Measurements from ENCODE around the gene B3GAT2.
"Not testable (repeated sequence)": the region's sequence is repeated elsewhere in the genome, so short reads cannot be mapped to it uniquely, and the experiment has no call there.

The B3GAT2 gene

DNA sequence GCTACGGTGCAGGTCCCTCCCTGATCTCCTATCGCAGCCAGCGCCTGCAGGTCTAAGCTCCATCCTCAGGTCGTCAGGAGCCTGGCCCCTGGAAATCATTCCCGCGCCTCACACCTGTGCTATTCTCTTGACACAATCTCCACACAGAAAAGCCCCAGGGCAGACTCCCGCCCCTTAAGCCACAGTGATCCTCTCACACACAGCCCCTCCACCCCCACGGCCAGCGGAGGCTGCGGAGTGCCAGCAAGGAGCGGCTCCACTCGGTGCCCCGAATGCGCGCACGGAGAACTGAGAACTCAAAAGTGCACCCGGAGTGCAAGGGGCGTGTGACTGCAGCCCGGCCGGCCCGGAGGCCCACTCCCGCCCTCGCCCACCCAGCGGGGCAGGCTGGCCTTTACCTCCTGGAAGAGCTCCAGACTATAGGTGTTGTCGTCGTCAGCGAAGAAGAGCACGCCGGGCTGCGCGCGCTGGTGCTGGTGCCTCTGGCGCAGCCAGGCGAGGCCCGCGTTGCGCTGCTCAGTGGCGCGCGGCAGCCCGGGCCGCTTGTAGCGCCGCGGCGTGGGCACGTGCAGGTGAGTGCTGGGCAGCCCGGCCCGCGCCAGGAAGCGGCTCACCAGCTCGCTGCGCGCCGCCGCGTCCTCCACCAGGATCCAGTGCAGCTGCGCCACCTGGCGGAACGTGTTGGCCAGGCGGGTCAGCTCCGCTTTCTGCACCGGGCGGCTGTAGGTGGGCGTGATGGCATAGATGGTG is 1.2 kb downstream of the B3GAT2 start:
- TF ChIP-seq, protein P1, sequence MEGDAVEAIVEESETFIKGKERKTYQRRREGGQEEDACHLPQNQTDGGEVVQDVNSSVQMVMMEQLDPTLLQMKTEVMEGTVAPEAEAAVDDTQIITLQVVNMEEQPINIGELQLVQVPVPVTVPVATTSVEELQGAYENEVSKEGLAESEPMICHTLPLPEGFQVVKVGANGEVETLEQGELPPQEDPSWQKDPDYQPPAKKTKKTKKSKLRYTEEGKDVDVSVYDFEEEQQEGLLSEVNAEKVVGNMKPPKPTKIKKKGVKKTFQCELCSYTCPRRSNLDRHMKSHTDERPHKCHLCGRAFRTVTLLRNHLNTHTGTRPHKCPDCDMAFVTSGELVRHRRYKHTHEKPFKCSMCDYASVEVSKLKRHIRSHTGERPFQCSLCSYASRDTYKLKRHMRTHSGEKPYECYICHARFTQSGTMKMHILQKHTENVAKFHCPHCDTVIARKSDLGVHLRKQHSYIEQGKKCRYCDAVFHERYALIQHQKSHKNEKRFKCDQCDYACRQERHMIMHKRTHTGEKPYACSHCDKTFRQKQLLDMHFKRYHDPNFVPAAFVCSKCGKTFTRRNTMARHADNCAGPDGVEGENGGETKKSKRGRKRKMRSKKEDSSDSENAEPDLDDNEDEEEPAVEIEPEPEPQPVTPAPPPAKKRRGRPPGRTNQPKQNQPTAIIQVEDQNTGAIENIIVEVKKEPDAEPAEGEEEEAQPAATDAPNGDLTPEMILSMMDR (conservative IDR thresholded peaks at IDR 0.05; ENCODE audit: control insufficient read depth, insufficient read depth, low read depth, low read length), result peak; percentile 59
- H3K4me3 ChIP-seq (ENCODE audit: control insufficient read depth, low read depth, low read length), result peak overlapping the region; percentile 27
- peak; percentile 68 for DNase-seq (ENCODE audit: low read depth)

DNA sequence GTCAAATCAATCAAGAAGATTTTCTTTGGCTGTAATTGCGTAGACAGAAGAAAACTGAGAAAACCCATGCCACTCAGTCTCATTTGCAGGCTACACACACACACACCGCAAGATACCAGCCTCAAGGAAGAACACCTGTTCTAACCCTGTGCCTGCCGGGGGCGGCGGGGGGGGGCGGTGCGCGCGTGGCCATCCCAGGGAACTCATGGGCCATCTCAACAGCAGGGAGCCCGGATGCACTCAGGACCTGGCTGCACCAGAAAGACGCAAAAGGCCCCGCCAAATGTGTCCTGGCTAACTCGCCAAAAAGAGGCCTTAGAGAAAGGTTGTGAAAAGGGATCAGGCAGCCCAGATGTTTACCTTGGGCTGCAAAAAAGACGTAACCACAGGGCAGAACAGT is 2.1 kb downstream of the B3GAT2 start:
- no peak for DNase-seq (ENCODE audit: low read depth)
- no peak overlapping the region for H3K4me3 ChIP-seq (ENCODE audit: control insufficient read depth, low read depth, low read length)
- TF ChIP-seq, protein P1 (conservative IDR thresholded peaks at IDR 0.05; ENCODE audit: control insufficient read depth, insufficient read depth, low read depth, low read length), result no peak

GRCh38 chr6:70954176-70954575 is 2.7 kb downstream of the B3GAT2 start:
- TF ChIP-seq, protein P1 (conservative IDR thresholded peaks at IDR 0.05; ENCODE audit: control insufficient read depth, insufficient read depth, low read depth, low read length), result no peak
- DNase-seq (ENCODE audit: low read depth), result no peak
- no peak overlapping the region for H3K4me3 ChIP-seq (ENCODE audit: control insufficient read depth, low read depth, low read length)

GRCh38 chr6:70952608-70953165 is 4.2 kb downstream of the B3GAT2 start:
- TF ChIP-seq, protein P1 (conservative IDR thresholded peaks at IDR 0.05; ENCODE audit: control insufficient read depth, insufficient read depth, low read depth, low read length), result no peak
- DNase-seq (ENCODE audit: low read depth), result no peak
- no peak overlapping the region for H3K4me3 ChIP-seq (ENCODE audit: control insufficient read depth, low read depth, low read length)

- H3K4me3 ChIP-seq (ENCODE audit: control insufficient read depth, low read depth, low read length); DNase-seq (ENCODE audit: low read depth): not testable (repeated sequence)
Measured at GRCh38 chr6:70944321-70944720, 12.5 kb downstream of the B3GAT2 start.

DNA sequence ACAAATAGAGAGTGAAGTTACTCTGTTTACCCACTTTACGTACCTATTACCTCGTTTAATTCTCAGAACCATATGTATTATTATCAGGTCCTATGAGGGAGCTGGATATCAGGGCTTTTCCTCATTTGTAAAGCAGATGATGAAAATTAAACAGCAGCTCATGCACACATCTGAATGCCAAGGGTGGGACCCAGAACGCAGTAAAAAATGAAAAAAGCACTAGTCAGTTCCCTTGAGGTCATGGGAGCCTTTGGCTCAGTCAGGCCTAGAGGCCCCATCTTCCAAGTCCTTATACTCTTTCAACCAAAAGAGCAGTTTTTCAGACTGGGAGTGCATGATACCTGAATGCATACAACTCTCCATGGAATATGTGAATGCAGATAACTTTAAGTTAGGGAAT is 23.0 kb downstream of the B3GAT2 start:
- H3K4me3 ChIP-seq (ENCODE audit: control insufficient read depth, low read depth, low read length), result no peak overlapping the region
- TF ChIP-seq, protein P1 (conservative IDR thresholded peaks at IDR 0.05; ENCODE audit: control insufficient read depth, insufficient read depth, low read depth, low read length), result no peak
- no peak for DNase-seq (ENCODE audit: low read depth)

GRCh38 chr6:70905742-70906141 is 51.1 kb downstream of the B3GAT2 start:
- TF ChIP-seq, protein P1 (conservative IDR thresholded peaks at IDR 0.05; ENCODE audit: control insufficient read depth, insufficient read depth, low read depth, low read length), result no peak
- no peak for DNase-seq (ENCODE audit: low read depth)
- H3K4me3 ChIP-seq (ENCODE audit: control insufficient read depth, low read depth, low read length), result no peak overlapping the region
